Smooth muscle cell of the umbilical artery (primary cell): ENCODE results near the gene LAMC2. TPM values are rescaled to one million over a fixed set of nuclear protein-coding genes. Genes with fewer than 3 reads are reported as not detected.

ENCODE experiments used
- total RNA-seq: library from RNA; depleted of rRNA; stranded (reverse); fragments of >200 nt; gene quantifications from 2 replicates; pipeline ENCODE4 v1.2.3, GENCODE V29; 2014

The LAMC2 gene
- 203 and 594 TPM in 2 replicates for total RNA-seq

DNA sequence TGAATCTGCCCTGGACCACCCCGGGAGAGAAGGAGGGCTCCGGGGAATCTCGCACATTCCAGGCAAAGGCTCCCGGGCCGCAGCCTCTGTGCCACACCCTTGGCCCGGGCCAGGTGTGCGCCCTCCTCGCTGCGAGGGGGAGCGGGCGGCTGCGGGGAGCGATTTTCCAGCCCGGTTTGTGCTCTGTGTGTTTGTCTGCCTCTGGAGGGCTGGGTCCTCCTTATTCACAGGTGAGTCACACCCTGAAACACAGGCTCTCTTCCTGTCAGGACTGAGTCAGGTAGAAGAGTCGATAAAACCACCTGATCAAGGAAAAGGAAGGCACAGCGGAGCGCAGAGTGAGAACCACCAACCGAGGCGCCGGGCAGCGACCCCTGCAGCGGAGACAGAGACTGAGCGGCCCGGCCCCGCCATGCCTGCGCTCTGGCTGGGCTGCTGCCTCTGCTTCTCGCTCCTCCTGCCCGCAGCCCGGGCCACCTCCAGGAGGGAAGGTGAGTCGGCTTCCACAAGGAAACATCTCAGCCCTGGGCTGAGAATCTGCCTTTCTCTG lies at the start of gene LAMC2:
LAMC2 (plus strand) TSS at position 324 of the 550 bp plus-strand sequence; CDS start at position 413, 89 bp downstream.

Other genes with a start within 250 kb of the LAMC2 start
- gene SHCBP1L, start 233.1 kb upstream of the LAMC2 start, total RNA-seq = not detected in 2 replicates
- gene LAMC1, start 162.8 kb upstream of the LAMC2 start, total RNA-seq = 959 and 1,206 TPM in 2 replicates
- 1.2 and 11.3 TPM in 2 replicates for gene NMNAT2, start 232.1 kb downstream of the LAMC2 start, total RNA-seq